Adipocyte (in vitro differentiated cells): ENCODE measurements around the gene BACH2.
"Not testable (repeated sequence)": the region's sequence is repeated elsewhere in the genome, so short reads cannot be mapped to it uniquely, and the experiment has no call there.

Experiments
- DNase-seq: peaks from one replicate; pipeline ENCODE4 v3.0.0-alpha.2; 2015; ENCODE audit warnings: low read depth
- H3K27me3 ChIP-seq: replicated peaks from 2 replicates; pipeline ENCODE4 v1.7.0; 2013; ENCODE audit warnings: mild to moderate bottlenecking, low read length, moderate library complexity; ENCODE audit not compliant: control insufficient read depth, insufficient read depth
- H3K36me3 ChIP-seq: 2 replicates; pipeline ENCODE4 v1.7.0; 2013; ENCODE audit warnings: low read length, mild to moderate bottlenecking, moderate library complexity; ENCODE audit not compliant: control insufficient read depth, insufficient read depth, severe bottlenecking
- H3K4me1 ChIP-seq: 2 replicates; pipeline ENCODE4 v1.7.0; 2013; ENCODE audit warnings: mild to moderate bottlenecking, low read length, moderate library complexity; ENCODE audit not compliant: control insufficient read depth, insufficient read depth
- H3K4me3 ChIP-seq: 2 replicates; pipeline ENCODE4 v1.7.0; 2013; ENCODE audit warnings: mild to moderate bottlenecking, low read length, moderate library complexity
- H3K9ac ChIP-seq: 2 replicates; pipeline ENCODE4 v1.7.0; 2013; ENCODE audit warnings: mild to moderate bottlenecking, low read length, moderate library complexity
- H3K9me3 ChIP-seq: 2 replicates; pipeline ENCODE4 v1.7.0; 2013; ENCODE audit warnings: mild to moderate bottlenecking, low read length, moderate library complexity; ENCODE audit not compliant: control insufficient read depth

The BACH2 gene

GRCh38 chr6:89910001-89910901 lies 386.4 kb downstream of the BACH2 start:
- H3K4me3 ChIP-seq, H3K27me3 ChIP-seq, H3K4me1 ChIP-seq, DNase-seq, H3K9ac ChIP-seq, H3K36me3 ChIP-seq, H3K9me3 ChIP-seq: not testable (repeated sequence)

GRCh38 chr6:89895276-89895874 lies 401.3 kb downstream of the BACH2 start:
- Histone ChIP-seq H3K27me3 (peaks cover 24% of the 10 kb centered on the region), H3K9ac (no peak overlapping the region)
- DNase-seq = peak; percentile 62

DNA sequence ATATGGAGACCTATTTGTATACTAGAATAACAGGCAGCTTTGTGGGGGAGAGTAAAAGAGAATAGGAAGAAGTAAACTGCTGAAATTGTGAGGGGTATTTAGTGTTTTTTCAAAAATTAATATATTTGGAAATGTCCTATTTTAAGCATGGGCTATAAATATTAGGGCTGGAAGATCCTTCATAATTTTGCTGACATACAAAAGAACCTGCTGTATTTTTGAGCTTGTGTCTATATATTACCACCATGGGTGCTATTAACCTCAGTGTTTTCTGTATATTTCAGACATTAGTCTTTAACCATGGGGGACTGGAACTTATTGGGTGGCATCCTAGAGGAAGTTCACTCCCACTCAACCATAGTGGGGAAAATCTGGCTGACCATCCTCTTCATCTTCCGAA lies 402.5 kb downstream of the BACH2 start, which contains the start of gene GJA10:
TSS of gene GJA10 (plus strand) at position 301 of the 400 bp plus-strand sequence. CDS start at position 301, 0 bp downstream.
- DNase-seq = no peak
- Histone ChIP-seq H3K9me3 (peaks cover 3% of the 10 kb centered on the region), H3K27me3 (peaks cover 23% of the 10 kb centered on the region), H3K4me3 (no peak within 1 kb of the TSS), H3K36me3 (no peaks in the 10 kb centered on the region), H3K9ac (no peak within 1 kb of the TSS), H3K4me1 (no peaks in the 10 kb centered on the region)

More at GRCh38 chr6:89895276-89895874, 401.3 kb downstream of the BACH2 start:
- Histone ChIP-seq H3K9me3 (peaks cover 3% of the 10 kb centered on the region), H3K4me1 (no peaks in the 10 kb centered on the region), H3K36me3 (no peaks in the 10 kb centered on the region), H3K4me3 (no peak overlapping the region)

DNA sequence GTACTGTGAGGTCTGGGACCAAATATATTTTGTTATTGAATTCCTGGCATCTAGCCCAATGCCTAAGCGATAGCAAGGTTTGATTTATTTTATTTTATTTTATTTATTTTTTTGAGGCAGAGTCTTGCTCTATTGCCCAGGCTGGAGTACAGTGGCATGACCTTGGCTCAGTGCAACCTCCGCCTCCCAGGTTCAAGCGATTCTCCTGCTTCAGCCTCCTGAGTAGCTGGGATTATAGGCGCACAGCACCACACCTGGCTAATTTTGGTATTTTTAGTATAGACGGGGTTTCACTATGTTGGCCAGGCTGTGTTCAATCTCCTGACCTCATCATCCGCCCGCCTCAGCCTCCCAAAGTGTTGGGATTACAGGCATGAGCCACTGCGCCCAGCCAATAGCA lies 404.1 kb downstream of the BACH2 start:
- not testable (repeated sequence) for H3K9me3 ChIP-seq, H3K9ac ChIP-seq, H3K4me1 ChIP-seq, H3K4me3 ChIP-seq, H3K36me3 ChIP-seq, DNase-seq
- H3K27me3 ChIP-seq = peaks cover 29% of the 10 kb centered on the region

- not testable (repeated sequence) for DNase-seq, H3K4me3 ChIP-seq, H3K9ac ChIP-seq
These were observed 405.7 kb downstream of the BACH2 start for GRCh38 chr6:89890845-89891528.

GRCh38 chr6:89888871-89889270 lies 407.8 kb downstream of the BACH2 start:
- no peak for DNase-seq
- no peaks in the 10 kb centered on the region for H3K4me1 ChIP-seq
- no peak overlapping the region for H3K4me3 ChIP-seq
- peaks cover 3% of the 10 kb centered on the region for H3K9me3 ChIP-seq
- H3K36me3 ChIP-seq = no peaks in the 10 kb centered on the region
- H3K9ac ChIP-seq = no peak overlapping the region
- peaks cover 34% of the 10 kb centered on the region for H3K27me3 ChIP-seq

More at GRCh38 chr6:89890845-89891528, 405.7 kb downstream of the BACH2 start:
- H3K36me3 ChIP-seq, H3K9me3 ChIP-seq, H3K4me1 ChIP-seq: not testable (repeated sequence)
- H3K27me3 ChIP-seq = peaks cover 36% of the 10 kb centered on the region

DNA sequence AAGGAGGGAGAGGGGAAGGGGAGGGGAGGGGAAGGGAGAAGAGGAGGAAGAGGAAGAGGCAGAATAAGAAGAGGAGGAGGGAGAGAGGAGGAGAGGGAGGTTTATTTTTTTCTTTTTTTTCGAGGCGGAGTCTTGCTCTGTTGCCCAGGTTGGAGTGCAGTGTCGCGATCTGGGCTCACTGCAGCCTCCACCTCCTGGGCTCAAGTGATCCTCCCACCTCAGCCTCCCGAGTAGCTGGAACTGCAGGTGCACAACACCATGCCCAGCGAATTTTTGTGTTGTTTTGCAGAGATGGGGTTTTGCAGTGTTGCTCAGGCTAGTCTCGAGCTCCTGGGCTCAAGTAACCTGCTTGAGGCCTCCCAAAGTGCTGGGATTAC lies 408.5 kb downstream of the BACH2 start:
- no peak overlapping the region for H3K9ac ChIP-seq
- no peaks in the 10 kb centered on the region for H3K4me1 ChIP-seq
- peaks cover 27% of the 10 kb centered on the region for H3K27me3 ChIP-seq
- DNase-seq = no peak
- no peaks in the 10 kb centered on the region for H3K9me3 ChIP-seq
- no peaks in the 10 kb centered on the region for H3K36me3 ChIP-seq
- H3K4me3 ChIP-seq = no peak overlapping the region

GRCh38 chr6:89887452-89888137 lies 409.0 kb downstream of the BACH2 start:
- peaks cover 27% of the 10 kb centered on the region for H3K27me3 ChIP-seq
- H3K4me3 ChIP-seq = no peak overlapping the region
- H3K36me3 ChIP-seq = no peaks in the 10 kb centered on the region
- H3K9ac ChIP-seq = no peak overlapping the region
- DNase-seq = no peak
- H3K9me3 ChIP-seq = no peaks in the 10 kb centered on the region
- no peaks in the 10 kb centered on the region for H3K4me1 ChIP-seq

- no peak for DNase-seq
- Histone ChIP-seq H3K27me3 (peaks cover 21% of the 10 kb centered on the region), H3K4me3 (no peak overlapping the region), H3K9me3 (no peaks in the 10 kb centered on the region), H3K4me1 (no peaks in the 10 kb centered on the region), H3K9ac (no peak overlapping the region), H3K36me3 (no peaks in the 10 kb centered on the region)
These were observed 410.1 kb downstream of the BACH2 start for GRCh38 chr6:89886378-89887120.
